Duodenal mucosa (tissue), 2 donors: ENCODE measurements around the gene PCDHGB4.
A peak's percentile ranks its signal among the peaks of the same experiment; 100 is the strongest.
"Not testable (repeated sequence)": the region's sequence is repeated elsewhere in the genome, so short reads cannot be mapped to it uniquely, and the experiment has no call there.

Experiments used
- H3K27ac ChIP-seq: one replicate; pipeline ENCODE4 v1.7.0; 2013; ENCODE audit warnings: low read depth, low read length
- H3K27me3 ChIP-seq, 2 donors: one replicate each; pipeline ENCODE4 v1.7.0; 2013; ENCODE audit warnings: low read length in 2 of 2, control low read depth in 1 of 2; ENCODE audit not compliant: insufficient read depth in 2 of 2, control insufficient read depth in 1 of 2
- H3K36me3 ChIP-seq, 2 donors: one replicate each; pipeline ENCODE4 v1.7.0; 2013; ENCODE audit warnings: low read length in 2 of 2, control low read depth in 1 of 2; ENCODE audit not compliant: insufficient read depth in 2 of 2, control insufficient read depth in 1 of 2
- H3K4me1 ChIP-seq, 2 donors: one replicate each; pipeline ENCODE4 v1.7.0; 2013; ENCODE audit warnings: low read length in 2 of 2, control low read depth in 1 of 2; ENCODE audit not compliant: insufficient read depth in 2 of 2, control insufficient read depth in 1 of 2
- H3K4me3 ChIP-seq, 2 donors: one replicate each; pipeline ENCODE4 v1.7.0; 2013; ENCODE audit warnings: low read length in 2 of 2, low read depth in 1 of 2
- H3K9ac ChIP-seq, 2 donors: one replicate each; pipeline ENCODE4 v1.7.0; 2013; ENCODE audit warnings: low read length in 2 of 2, low read depth in 1 of 2
- H3K9me3 ChIP-seq, 2 donors: one replicate each; pipeline ENCODE4 v1.7.0; 2013; ENCODE audit warnings: low read length in 2 of 2, control low read depth in 1 of 2; ENCODE audit not compliant: control insufficient read depth in 1 of 2

PCDHGB4 gene

DNA sequence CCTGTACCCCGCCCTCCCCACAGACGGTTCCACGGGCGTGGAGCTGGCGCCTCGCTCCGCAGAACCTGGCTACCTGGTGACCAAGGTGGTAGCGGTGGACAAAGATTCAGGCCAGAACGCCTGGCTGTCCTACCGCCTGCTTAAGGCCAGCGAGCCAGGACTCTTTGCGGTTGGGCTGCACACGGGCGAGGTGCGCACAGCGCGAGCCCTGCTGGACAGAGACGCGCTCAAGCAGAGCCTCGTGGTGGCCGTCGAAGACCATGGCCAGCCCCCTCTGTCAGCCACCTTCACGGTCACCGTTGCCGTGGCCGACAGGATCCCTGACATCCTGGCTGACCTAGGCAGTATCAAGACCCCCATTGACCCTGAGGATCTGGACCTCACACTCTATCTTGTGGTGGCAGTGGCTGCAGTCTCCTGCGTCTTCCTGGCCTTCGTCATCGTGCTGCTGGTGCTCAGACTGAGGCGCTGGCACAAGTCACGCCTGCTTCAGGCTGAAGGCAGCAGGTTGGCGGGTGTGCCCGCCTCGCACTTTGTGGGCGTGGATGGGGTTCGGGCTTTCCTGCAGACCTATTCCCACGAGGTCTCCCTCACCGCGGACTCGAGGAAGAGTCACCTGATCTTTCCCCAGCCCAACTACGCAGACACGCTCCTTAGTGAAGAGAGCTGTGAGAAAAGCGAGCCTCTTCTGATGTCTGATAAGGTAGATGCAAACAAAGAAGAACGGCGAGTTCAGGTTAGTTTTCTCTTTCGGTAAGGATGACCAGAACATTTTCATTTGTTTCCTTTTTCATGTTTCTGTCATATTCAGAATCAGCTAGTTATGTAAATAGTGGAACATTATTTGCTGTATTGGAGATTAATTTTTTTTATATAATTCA lies 21.2 kb upstream of the PCDHGB4 start:
- Histone ChIP-seq H3K27ac (no peak overlapping the region), H3K4me1 (no peaks in the 10 kb centered on the region), H3K27me3 (peaks cover 0 to 5% of the 10 kb centered on the region in 2 donors), H3K9me3 (peaks cover 34 to 38% of the 10 kb centered on the region in 2 donors), H3K4me3 (no peak overlapping the region), H3K36me3 (no peaks in the 10 kb centered on the region), H3K9ac (no peak overlapping the region)

DNA sequence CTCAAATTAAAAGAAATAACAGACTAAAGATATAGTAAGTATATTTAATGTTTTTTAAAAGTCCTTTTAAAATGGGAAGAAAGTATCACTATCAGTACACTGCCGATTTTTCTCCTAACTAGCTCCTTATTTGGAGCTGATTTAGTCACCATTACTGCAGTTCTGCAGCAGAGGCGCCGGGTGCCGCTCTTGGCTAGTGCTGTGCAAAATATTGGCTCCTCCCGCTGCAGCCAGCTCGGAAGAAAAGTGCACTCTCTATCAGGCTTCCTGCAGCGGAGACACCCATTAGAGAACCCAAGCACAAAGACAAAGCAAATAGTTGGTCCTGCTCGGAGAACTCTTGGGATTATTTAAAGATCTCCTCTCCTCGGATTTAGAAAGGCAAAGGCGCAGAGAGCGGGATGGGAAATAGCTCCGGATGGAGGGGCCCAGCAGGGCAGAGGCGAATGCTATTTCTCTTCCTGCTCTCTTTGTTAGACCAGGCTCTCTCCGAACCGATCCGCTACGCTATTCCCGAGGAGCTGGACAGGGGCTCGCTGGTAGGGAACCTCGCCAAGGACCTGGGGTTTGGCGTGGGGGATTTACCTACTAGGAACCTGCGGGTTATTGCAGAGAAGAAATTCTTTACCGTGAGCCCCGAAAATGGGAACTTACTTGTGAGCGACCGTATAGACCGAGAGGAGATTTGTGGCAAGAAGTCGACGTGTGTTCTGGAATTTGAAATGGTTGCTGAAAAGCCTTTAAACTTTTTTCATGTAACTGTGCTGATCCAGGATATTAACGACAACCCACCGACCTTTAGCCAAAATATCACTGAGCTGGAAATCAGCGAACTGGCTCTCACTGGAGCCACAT lies 17.3 kb upstream of the PCDHGB4 start, which contains the start of gene PCDHGB3:
TSS of gene PCDHGB3 (plus strand) at position 249 of the 855 bp plus-strand sequence. CDS start at position 402, 153 bp downstream.
- peaks cover 0 to 5% of the 10 kb centered on the region in 2 donors for H3K27me3 ChIP-seq
- H3K9me3 ChIP-seq = peaks cover 38 to 46% of the 10 kb centered on the region in 2 donors
- peak within 1 kb of the TSS; percentile 18 to 49 for H3K4me3 ChIP-seq

DNA sequence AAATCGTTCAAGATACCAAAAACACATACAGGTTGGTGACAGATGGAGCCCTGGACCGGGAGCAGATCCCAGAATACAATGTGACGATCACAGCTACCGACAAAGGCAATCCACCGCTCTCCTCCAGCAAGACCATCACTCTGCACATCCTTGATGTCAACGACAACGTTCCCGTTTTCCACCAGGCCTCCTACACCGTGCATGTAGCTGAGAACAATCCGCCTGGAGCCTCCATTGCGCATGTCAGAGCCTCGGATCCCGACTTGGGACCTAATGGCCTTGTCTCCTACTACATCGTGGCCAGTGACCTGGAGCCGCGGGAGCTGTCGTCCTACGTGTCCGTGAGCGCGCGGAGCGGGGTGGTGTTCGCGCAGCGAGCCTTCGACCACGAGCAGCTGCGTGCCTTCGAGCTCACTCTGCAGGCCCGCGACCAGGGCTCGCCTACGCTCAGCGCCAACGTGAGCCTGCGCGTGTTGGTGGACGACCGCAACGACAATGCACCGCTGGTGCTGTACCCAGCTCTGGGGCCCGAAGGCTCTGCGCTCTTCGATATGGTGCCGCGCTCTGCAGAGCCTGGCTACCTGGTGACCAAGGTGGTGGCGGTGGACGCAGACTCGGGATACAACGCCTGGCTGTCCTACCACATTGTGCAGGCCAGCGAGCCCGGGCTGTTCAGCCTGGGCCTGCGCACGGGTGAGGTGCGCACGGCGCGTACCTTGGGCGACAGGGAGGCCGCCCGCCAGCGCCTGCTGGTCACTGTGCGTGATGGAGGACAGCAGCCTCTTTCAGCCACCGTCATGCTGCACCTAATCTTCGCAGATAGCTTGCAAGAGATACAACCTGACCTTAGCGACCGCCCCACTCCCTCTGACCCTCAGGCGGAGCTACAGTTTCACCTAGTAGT lies 15.7 kb upstream of the PCDHGB4 start:
- Histone ChIP-seq H3K27me3 (peaks cover 0 to 5% of the 10 kb centered on the region in 2 donors), H3K9me3 (peaks cover 40 to 47% of the 10 kb centered on the region in 2 donors), H3K4me3 (peak overlapping the region in 1 of 2 donors; percentile 21), H3K36me3 (no peaks in the 10 kb centered on the region), H3K9ac (no peak overlapping the region), H3K4me1 (no peaks in the 10 kb centered on the region), H3K27ac (no peak overlapping the region)

More for the DNA sequence above, 17.3 kb upstream of the PCDHGB4 start, which contains the start of gene PCDHGB3:
- no peaks in the 10 kb centered on the region for H3K4me1 ChIP-seq
- no peak within 1 kb of the TSS for H3K27ac ChIP-seq
- no peaks in the 10 kb centered on the region for H3K36me3 ChIP-seq
- H3K9ac ChIP-seq = no peak within 1 kb of the TSS

DNA sequence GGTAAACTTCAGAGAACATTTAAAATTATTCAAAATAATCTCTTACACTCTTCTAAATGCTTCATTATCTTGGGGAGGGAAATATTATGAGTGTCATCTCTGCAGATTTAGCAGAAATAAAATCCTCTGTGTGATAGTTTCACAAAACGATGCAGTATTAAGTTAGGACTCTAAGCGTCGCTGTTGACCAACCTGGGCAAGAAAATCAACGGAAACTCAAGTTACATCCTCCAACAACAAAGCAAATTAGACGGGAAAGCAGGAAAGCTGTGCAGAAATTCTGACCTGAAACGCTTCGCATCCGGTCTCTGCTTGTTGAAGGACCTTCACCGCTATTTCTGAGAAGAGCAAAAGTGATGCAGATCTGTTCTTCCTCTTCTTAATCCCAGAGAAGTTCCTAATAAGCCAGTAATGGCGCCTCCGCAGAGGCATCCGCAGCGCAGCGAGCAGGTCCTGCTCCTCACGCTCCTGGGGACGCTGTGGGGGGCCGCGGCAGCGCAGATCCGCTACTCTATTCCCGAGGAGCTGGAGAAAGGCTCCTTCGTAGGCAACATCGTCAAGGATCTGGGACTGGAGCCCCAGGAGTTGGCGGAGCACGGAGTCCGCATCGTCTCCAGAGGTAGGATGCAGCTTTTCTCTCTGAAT lies 13.7 kb upstream of the PCDHGB4 start, which contains the start of gene PCDHGA6:
TSS of gene PCDHGA6 (plus strand) at position 219 of the 645 bp plus-strand sequence. CDS start at position 412, 193 bp downstream.
- Histone ChIP-seq H3K9me3 (peaks cover 40 to 49% of the 10 kb centered on the region in 2 donors), H3K4me1 (no peaks in the 10 kb centered on the region), H3K27me3 (peaks cover 0 to 5% of the 10 kb centered on the region in 2 donors), H3K4me3 (peak within 1 kb of the TSS in 1 of 2 donors; percentile 43), H3K9ac (no peak within 1 kb of the TSS), H3K36me3 (no peaks in the 10 kb centered on the region), H3K27ac (no peak within 1 kb of the TSS)

DNA sequence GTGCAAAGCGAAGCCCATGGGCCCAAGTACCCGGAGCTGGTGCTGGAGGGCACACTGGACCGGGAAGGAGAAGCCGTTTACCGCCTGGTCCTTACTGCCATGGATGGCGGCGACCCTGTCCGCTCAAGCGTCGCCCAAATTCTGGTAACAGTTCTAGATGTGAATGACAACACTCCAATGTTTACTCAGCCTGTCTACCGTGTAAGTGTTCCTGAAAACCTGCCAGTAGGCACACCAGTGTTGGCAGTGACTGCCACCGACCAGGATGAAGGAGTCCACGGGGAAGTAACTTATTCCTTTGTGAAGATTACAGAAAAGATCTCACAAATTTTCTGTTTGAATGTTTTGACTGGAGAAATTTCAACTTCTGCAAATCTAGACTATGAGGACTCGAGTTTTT lies 12.9 kb upstream of the PCDHGB4 start:
- H3K4me3 ChIP-seq = no peak overlapping the region
- H3K4me1 ChIP-seq = no peaks in the 10 kb centered on the region
- peaks cover 40 to 49% of the 10 kb centered on the region in 2 donors for H3K9me3 ChIP-seq

DNA sequence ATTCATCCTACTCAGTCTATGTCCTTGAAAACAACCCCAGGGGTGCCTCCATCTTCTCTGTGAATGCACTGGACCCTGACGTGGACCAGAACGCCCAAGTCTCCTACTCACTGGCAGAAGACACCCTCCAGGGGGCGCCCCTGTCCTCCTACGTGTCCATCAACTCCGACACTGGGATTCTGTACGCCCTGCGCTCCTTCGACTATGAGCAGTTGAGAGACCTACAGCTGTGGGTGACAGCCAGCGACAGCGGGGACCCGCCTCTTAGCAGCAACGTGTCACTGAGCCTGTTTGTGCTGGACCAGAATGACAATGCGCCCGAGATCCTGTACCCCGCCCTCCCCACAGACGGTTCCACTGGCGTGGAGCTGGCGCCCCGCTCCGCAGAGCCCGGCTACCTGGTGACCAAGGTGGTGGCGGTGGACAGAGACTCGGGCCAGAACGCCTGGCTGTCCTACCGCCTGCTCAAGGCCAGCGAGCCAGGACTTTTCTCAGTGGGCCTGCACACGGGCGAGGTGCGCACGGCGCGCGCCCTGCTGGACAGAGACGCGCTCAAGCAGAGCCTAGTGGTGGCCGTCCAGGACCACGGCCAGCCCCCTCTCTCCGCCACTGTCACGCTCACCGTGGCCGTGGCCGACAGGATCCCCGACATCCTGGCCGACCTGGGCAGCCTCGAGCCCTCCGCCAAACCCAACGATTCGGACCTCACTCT lies 11.9 kb upstream of the PCDHGB4 start:
- peaks cover 33 to 47% of the 10 kb centered on the region in 2 donors for H3K9me3 ChIP-seq
- H3K9ac ChIP-seq, H3K4me1 ChIP-seq, H3K36me3 ChIP-seq, H3K27ac ChIP-seq, H3K4me3 ChIP-seq, H3K27me3 ChIP-seq: not testable (repeated sequence)

More for the DNA sequence above, 12.9 kb upstream of the PCDHGB4 start:
- peaks cover 0 to 5% of the 10 kb centered on the region in 2 donors for H3K27me3 ChIP-seq
- H3K27ac ChIP-seq = no peak overlapping the region
- H3K36me3 ChIP-seq = no peaks in the 10 kb centered on the region
- no peak overlapping the region for H3K9ac ChIP-seq

DNA sequence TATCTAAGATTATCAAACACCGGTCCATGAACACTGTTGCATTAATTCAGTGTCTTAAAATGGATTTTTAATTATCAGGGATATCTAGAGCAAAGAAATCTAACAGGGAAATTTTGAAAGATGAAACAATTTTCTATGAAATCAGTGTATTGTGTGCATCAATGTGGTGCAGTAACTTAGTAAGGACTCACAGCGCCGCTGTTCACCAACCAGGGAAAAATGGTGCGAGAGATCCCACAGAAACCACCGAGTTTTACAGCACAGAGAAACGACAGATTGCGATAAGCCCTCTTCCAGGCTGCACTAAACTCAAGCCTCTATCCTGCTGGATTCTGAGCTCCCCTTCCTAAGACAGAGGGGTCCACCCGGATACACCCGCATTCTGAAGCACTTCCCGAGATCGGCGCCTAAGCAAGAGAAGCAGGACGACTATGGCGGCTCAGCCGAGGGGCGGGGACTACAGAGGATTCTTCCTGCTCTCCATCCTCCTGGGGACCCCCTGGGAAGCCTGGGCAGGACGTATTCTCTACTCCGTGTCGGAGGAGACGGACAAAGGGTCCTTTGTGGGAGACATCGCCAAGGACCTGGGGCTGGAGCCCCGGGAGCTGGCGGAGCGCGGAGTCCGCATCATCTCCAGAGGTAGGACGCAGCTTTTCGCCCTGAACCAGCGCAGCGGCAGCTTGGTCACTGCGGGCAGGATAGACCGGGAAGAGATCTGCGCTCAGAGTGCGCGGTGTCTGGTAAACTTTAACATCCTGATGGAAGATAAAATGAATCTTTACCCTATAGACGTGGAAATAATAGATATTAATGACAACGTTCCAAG lies 4.8 kb upstream of the PCDHGB4 start, which contains the start of gene PCDHGA7:
TSS of gene PCDHGA7 (plus strand) at position 274 of the 826 bp plus-strand sequence. CDS start at position 432, 158 bp downstream.
- H3K9me3 ChIP-seq = peaks cover 11 to 24% of the 10 kb centered on the region in 2 donors
- peak within 1 kb of the TSS; percentile 25 to 43 for H3K4me3 ChIP-seq
- H3K36me3 ChIP-seq = no peaks in the 10 kb centered on the region
- no peaks in the 10 kb centered on the region for H3K4me1 ChIP-seq
- peaks cover 0 to 5% of the 10 kb centered on the region in 2 donors for H3K27me3 ChIP-seq
- no peak within 1 kb of the TSS for H3K27ac ChIP-seq
- no peak within 1 kb of the TSS for H3K9ac ChIP-seq

DNA sequence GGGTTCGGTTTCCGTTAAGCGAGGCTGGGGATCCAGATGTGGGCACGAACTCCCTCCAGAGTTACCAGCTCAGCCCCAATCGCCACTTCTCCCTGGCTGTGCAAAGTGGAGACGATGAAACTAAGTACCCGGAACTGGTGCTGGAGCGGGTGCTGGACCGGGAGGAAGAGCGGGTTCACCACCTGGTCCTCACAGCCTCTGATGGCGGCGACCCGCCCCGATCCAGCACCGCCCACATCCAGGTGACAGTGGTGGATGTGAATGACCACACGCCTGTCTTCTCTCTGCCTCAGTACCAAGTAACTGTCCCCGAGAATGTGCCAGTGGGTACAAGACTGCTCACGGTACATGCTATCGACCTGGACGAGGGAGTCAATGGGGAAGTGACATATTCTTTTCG lies 4.2 kb upstream of the PCDHGB4 start:
- Histone ChIP-seq H3K27ac (no peak overlapping the region), H3K36me3 (no peaks in the 10 kb centered on the region), H3K27me3 (peaks cover 0 to 5% of the 10 kb centered on the region in 2 donors), H3K4me3 (peak overlapping the region; percentile 23 to 43), H3K4me1 (no peaks in the 10 kb centered on the region), H3K9ac (no peak overlapping the region), H3K9me3 (peaks cover 13 to 27% of the 10 kb centered on the region in 2 donors)
